Panc1 (cell line): ENCODE data around the gene SERGEF. TPM values are rescaled to one million over a fixed set of nuclear protein-coding genes. Genes with fewer than 3 reads are reported as not detected.

Source experiments
- ATAC-seq: fragments of 200-7000 bp; cut with Tn5 transposase; 2 replicates; pipeline ENCODE4 v1.9.1; 2020; ENCODE audit warnings: mild to moderate bottlenecking, moderate library complexity
- BruUV-seq: library from RNA; stranded (reverse); fragments of 400-500 nt; replicated peaks from 2 replicates; lab custom pipeline; 2021; lab: Mats Ljungman, UMichigan
- CTCF ChIA-PET: fragments of 300-600 bp; sonication (Branson Sonifier 250); formaldehyde crosslinking; loops from one replicate; lab custom pipeline; 2022; ENCODE audit warnings: antibody characterized with exemption; lab: Charles Lee
- POLR2A ChIA-PET: fragments of 300-600 bp; sonication (Branson Sonifier 250); formaldehyde crosslinking; loops from one replicate; lab custom pipeline; 2022; ENCODE audit warnings: antibody characterized with exemption; lab: Charles Lee
- DNase-seq: peaks from one replicate; pipeline ENCODE4 v3.0.0-alpha.2; 2010; ENCODE audit warnings: low read depth, low spot score
- H3K27ac ChIP-seq: 2 replicates; pipeline ENCODE4 v1.5.1; 2011; ENCODE audit warnings: mild to moderate bottlenecking, low read length, inconsistent platforms
- H3K27me3 ChIP-seq: fragments of 200-500 bp; sonication (Bioruptor generic); 2 replicates; pipeline ENCODE4 v1.6.0; 2014; ENCODE audit warnings: low read length, inconsistent platforms; ENCODE audit not compliant: control insufficient read depth, insufficient read depth
- H3K36me3 ChIP-seq: fragments of 200-500 bp; sonication (Bioruptor generic); 2 replicates; pipeline ENCODE4 v1.5.1; 2014; ENCODE audit warnings: inconsistent platforms, mild to moderate bottlenecking, low read length, moderate library complexity; ENCODE audit not compliant: control insufficient read depth, insufficient read depth
- H3K4me1 ChIP-seq: 2 replicates; pipeline ENCODE4 v1.5.1; 2011; ENCODE audit warnings: inconsistent platforms, mild to moderate bottlenecking, low read length, moderate library complexity; ENCODE audit not compliant: control insufficient read depth, insufficient read depth
- H3K4me3 ChIP-seq, 2 experiments: 2 replicates each; pipeline ENCODE4 v1.5.1; 2011 to 2012; ENCODE audit warnings: low read depth in 2 of 2, low read length in 2 of 2, mild to moderate bottlenecking in 2 of 2, inconsistent platforms in 1 of 2, moderate library complexity in 1 of 2
- H3K9me3 ChIP-seq: fragments of 200-500 bp; sonication (Bioruptor generic); 2 replicates; pipeline ENCODE4 v1.5.1; 2014; ENCODE audit warnings: low read depth, mild to moderate bottlenecking, inconsistent platforms, low read length, moderate library complexity; ENCODE audit not compliant: control insufficient read depth, insufficient read depth
- CTCF ChIP-seq: fragments of 450-650 bp; IDR thresholded peaks from 2 replicates; pipeline ENCODE4 v1.5.1; 2017; ENCODE audit warnings: mild to moderate bottlenecking
- POLR2AphosphoS5 ChIP-seq: IDR thresholded peaks from 2 replicates; pipeline ENCODE4 v1.6.1; 2012; ENCODE audit warnings: mild to moderate bottlenecking, low read depth, low read length, moderate library complexity
- REST ChIP-seq, 2 experiments: IDR thresholded peaks; 2 replicates each; pipeline ENCODE4 v1.6.1; 2011 to 2012; ENCODE audit warnings: low read depth in 2 of 2, control low read depth in 1 of 2, low read length in 1 of 2, mild to moderate bottlenecking in 1 of 2, moderate library complexity in 1 of 2; ENCODE audit not compliant: insufficient read depth in 1 of 2
- SIN3A ChIP-seq: IDR thresholded peaks from 2 replicates; pipeline ENCODE4 v1.6.1; 2012; ENCODE audit warnings: low read depth, mild to moderate bottlenecking, low read length, moderate library complexity, borderline replicate concordance; ENCODE audit not compliant: insufficient read depth
- TCF7L2 ChIP-seq: IDR thresholded peaks from 2 replicates; pipeline ENCODE4 v1.6.1; 2011; ENCODE audit warnings: mild to moderate bottlenecking, low read depth, low read length, inconsistent platforms
- in situ Hi-C: cut with HindIII; loops from 2 replicates; pipeline ENCODE4 v1.10.0; 2016; ENCODE audit warnings: low sequenced_read_pairs, low pct_unique_long_range_greater_than_20kb
- intact Hi-C: fragments of 100-400 bp; cut with micrococcal nuclease; formaldehyde crosslinking; loops from one replicate; pipeline ENCODE4 v1.10.0; 2022; ENCODE audit not compliant: unreplicated experiment
- total RNA-seq: library from RNA; stranded (reverse); gene quantifications from one replicate; pipeline ENCODE4 v1.2.1, GENCODE V29; 2021; ENCODE audit not compliant: unreplicated experiment

SERGEF gene
- total RNA-seq, 1 experiment from 2014 or later = 35.5 TPM

- TF ChIP-seq SIN3A = no peak
- no peak for TF ChIP-seq TCF7L2
- TF ChIP-seq REST (IDR thresholded peaks at IDR 0.05; ENCODE audit: insufficient read depth in 1 of 2, low read depth in 2 of 2, low read length in 1 of 2) = no peak
- TF ChIP-seq POLR2AphosphoS5 = no peak
- no peak for TF ChIP-seq CTCF
- in situ Hi-C loops (no loop called here), intact Hi-C loops (no loop called here)
- CTCF ChIA-PET = interaction anchor here (1.0 kb wide), 2 partner anchors 39 to 208 kb away, joined by 3 read pairs; no protein-coding TSS in a partner anchor
- H3K4me3 ChIP-seq = no peak overlapping the region
- no TSS peak for BruUV-seq
- H3K4me1 ChIP-seq = no peaks in the 10 kb centered on the region
- no peaks in the 10 kb centered on the region for H3K27me3 ChIP-seq
- H3K36me3 ChIP-seq = no peaks in the 10 kb centered on the region
- H3K9me3 ChIP-seq = no peaks in the 10 kb centered on the region
- DNase-seq (no peak), ATAC-seq (no peak)
- no peak overlapping the region for H3K27ac ChIP-seq
- POLR2A ChIA-PET = no interaction called here
These were observed 242.7 kb downstream of the SERGEF start for GRCh38 chr11:17770048-17770652.

GRCh38 chr11:17769218-17769617, 243.6 kb downstream of the SERGEF start:
- H3K27me3 ChIP-seq = no peaks in the 10 kb centered on the region
- ChIA-PET POLR2A (no interaction called here), CTCF (interaction anchor here (1.4 kb wide), 1 partner anchor 38 kb away, joined by 5 read pairs; no protein-coding TSS in a partner anchor)
- ATAC-seq (no peak), DNase-seq (no peak)
- TF ChIP-seq TCF7L2 (no peak), POLR2AphosphoS5 (no peak), CTCF (no peak), SIN3A (no peak), REST (IDR thresholded peaks at IDR 0.05; ENCODE audit: insufficient read depth in 1 of 2, low read depth in 2 of 2, low read length in 1 of 2) (no peak)
- H3K36me3 ChIP-seq = no peaks in the 10 kb centered on the region
- no peaks in the 10 kb centered on the region for H3K9me3 ChIP-seq
- H3K4me3 ChIP-seq = no peak overlapping the region
- no peak overlapping the region for H3K27ac ChIP-seq
- no peaks in the 10 kb centered on the region for H3K4me1 ChIP-seq
- BruUV-seq = no TSS peak
- intact Hi-C loops = no loop called here
- in situ Hi-C loops = no loop called here
